Activated CD4-positive, CD25-positive, alpha-beta regulatory T cell treated with anti-CD3 and anti-CD28 coated beads, Interleukin-2, amount 50 U/mL, for 72 hours (primary cell): ENCODE data around the gene PFDN2.

Experiments used
- DNase-seq: peaks from one replicate; pipeline ENCODE4 v3.0.0; 2021

PFDN2 gene, protein sequence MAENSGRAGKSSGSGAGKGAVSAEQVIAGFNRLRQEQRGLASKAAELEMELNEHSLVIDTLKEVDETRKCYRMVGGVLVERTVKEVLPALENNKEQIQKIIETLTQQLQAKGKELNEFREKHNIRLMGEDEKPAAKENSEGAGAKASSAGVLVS

DNA sequence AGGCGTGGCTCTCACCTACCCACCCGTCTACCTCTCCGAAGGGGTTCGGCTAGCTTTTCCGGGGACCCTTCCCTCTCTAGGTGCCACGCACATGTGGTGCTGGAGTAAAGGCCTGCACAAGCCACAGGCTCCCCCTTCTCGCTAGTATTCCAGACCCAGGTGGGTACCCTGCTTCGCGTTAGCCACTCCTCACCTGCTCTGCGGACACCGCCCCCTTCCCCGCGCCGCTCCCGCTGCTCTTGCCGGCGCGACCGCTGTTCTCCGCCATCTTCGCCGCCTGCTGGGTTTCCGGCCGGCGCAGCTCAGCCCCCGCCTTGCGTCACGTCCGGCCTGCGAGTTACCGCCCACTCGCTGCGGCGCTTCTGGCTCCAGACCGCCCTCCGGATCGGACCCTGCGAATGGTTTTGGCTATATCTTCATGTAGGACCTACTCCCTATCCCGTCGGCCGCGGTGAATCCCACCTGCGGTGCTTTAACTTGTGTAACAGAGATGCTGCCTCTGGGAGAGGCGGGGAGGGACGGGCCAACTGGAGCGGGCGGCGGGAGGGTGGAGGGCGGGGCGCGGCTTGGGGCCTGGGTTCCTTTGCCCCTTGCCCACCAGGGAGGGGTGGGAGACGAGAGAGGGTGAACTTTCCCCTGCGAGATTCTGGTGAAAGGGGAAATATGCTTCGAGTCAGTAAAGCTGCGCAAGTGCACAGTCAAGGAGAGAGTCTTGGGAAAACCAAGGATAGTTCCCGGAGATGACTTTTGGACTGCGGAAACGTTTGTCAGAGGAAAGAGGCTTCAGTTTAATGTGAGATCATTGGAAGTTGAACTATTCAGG, at the start of gene PFDN2, which contains the start of gene NIT1:
PFDN2 (minus strand) TSS at position 279 of the 823 bp plus-strand sequence; CDS start at position 268, 11 bp downstream.
NIT1 (plus strand) TSS at position 347 of the 823 bp plus-strand sequence; CDS start at position 419, 72 bp downstream.
- DNase-seq = peak; percentile 87

DNA sequence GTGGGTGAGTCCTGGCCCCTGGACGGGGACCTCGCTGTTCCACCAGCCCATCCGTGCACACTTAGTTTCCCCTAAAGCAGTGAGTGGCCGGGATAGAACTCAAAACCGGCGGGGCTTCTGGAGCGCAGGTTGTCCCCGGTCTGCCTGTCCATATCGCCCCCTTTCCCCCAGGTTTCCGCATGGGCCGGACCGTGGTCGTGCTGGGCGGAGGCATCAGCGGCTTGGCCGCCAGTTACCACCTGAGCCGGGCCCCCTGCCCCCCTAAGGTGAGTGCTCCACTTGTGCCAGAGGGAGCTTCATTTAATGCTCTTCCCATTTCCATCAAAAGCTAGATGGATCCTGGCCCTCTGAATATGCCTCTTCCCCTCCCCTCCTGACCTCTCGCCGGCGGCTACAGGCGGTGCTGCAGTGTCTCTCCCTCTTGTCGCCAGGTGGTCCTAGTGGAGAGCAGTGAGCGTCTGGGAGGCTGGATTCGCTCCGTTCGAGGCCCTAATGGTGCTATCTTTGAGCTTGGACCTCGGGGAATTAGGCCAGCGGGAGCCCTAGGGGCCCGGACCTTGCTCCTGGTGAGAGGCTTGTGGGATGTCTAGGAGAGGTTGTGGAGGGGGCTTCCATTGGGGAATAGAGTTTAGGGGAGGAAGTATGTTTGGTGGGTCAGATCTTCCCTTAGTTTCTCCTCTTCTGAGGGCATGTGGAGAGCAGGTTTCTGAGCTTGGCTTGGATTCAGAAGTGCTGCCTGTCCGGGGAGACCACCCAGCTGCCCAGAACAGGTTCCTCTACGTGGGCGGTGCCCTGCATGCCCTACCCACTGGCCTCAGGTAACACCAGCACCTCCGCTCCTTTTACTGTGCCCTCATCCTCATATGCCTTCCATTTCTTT, 49.1 kb upstream of the PFDN2 start:
- DNase-seq = no peak

DNA sequence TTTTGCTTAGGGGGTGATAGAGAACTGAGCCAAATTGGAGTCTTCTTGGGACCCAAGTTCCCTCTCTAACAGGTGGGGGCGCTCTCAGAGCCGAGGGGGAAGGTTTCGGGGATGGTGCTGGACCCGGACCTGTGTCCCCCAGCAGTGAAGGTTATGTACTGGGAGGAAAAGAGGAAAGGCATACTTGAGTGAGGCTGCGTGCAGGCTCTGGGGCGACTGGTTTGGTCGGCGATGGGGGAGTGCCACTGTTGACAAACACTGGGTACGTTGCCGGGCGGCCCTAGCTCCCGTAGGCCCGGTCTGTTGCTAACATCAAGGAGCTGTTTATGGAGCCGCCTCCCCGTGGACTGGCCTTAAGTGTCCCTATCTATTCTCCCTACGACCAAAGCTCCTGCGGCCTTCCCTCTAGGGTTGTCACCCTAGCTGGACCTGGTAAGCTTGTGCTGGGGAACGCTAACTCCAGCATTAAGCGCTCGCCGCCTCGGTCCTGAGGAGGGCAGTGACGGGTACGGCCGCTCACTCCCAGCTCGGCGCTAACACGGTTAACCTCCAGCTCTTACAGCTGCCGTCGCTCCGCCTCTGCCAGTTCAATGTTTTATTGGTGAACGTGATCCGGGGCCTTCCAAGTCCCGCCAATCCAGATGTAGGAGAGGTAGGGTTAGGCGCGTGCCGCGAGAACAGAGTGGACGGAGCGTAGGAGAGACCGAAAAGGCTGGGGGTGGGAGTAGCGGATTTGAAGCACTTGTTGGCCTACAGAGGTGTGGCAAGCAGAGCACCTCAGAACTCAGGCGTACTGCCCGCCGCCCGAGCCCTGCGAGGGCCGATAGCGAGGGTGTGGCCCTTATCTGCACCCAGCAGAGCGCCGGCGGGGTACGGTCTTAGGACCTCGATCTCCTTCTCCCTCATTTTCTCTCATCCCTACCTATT, 48.2 kb upstream of the PFDN2 start, which contains the start of gene PPOX:
PPOX (plus strand) TSS at position 685 of the 927 bp plus-strand sequence. CDS start 422 bp downstream, outside the sequence.
- DNase-seq = peak; percentile 87

DNA sequence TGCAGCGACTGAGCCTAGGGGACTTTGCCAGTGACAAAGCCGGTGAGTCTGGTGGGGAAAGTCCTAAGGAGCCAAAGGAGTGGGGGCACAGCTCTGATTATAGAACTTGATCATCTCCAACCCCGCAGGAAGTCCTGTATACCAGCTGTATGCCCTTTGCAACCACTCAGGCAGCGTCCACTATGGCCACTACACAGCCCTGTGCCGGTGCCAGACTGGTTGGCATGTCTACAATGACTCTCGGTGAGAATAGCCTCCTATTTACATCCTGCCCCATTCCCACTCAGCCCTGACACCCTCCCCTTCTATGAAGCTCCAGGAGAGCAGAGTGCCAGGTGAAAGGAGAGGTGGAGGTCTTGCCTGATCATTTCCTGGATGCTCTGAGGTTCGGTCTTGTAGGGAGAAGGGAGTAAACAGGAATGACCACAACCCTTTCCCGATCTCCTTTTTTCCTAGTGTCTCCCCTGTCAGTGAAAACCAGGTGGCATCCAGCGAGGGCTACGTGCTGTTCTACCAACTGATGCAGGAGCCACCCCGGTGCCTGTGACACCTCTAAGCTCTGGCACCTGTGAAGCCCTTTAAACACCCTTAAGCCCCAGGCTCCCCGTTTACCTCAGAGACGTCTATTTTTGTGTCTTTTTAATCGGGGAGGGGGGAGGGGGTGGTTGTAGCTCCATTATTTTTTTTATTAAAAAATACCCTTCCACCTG, 47.2 kb upstream of the PFDN2 start:
- DNase-seq = no peak

DNA sequence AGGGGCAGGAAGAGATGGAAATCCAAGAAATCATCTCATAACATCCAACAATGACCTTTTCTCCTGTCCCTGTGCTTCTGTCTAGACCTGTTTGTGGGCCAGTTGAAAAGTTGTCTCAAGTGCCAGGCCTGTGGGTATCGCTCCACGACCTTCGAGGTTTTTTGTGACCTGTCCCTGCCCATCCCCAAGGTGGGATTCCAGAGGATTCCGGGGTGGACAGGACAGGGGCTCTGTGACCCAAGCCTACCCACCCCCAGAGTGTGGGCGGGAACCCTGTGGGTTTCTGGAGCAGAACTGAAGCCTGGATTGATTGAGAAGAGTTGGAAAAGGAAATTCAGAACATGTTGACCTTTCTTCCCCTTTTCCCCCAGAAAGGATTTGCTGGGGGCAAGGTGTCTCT, 46.0 kb upstream of the PFDN2 start:
- no peak for DNase-seq

DNA sequence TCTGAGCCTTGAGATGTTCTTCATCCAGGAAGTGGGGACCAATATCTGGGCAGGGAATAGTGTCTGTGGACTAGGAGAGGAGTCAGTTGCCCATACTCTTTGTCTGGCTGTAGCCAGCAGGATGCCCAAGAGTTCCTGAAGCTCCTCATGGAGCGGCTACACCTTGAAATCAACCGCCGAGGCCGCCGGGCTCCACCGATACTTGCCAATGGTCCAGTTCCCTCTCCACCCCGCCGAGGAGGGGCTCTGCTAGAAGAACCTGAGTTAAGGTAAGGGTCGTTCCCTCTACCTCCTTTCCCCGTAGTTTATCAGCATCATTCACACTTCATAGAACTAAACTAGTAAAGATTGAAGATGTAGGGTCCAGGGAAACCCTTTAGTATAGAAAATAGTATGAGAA, 45.0 kb upstream of the PFDN2 start:
- DNase-seq = no peak

DNA sequence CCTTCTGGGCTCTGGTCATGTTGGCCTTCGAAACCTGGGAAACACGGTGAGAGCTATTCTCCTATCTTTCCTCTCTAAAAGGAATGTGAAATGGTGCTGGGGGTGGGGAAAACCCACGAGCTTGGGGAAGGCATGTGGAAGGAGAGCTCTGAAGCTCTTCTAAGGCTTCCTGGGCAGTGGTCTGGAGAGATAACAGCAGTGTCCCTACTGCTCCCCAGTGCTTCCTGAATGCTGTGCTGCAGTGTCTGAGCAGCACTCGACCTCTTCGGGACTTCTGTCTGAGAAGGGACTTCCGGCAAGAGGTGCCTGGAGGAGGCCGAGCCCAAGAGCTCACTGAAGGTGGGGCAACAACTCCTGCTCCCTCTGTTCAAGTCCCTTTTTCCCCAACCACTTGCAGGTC, 44.2 kb upstream of the PFDN2 start:
- no peak for DNase-seq

DNA sequence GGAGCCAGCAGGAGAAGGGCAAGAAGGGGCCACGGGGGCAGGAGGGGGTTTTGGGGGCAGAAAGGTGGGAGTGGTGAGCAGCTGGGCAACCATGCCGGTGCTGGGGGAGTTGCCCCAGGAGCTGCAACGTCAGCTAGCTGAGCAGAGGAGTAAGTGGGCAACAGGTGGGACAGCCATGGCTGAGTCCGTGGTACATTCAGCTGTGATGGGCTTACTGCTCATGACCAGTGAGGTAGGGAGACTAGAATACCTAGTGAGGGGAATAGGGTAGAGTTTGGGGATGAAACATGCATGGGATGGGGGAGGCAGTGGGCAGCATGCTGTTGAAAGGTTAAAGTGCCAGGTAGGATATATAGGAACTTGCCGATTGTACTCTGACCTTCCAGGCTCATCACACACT, 43.8 kb upstream of the PFDN2 start:
- DNase-seq = no peak

DNA sequence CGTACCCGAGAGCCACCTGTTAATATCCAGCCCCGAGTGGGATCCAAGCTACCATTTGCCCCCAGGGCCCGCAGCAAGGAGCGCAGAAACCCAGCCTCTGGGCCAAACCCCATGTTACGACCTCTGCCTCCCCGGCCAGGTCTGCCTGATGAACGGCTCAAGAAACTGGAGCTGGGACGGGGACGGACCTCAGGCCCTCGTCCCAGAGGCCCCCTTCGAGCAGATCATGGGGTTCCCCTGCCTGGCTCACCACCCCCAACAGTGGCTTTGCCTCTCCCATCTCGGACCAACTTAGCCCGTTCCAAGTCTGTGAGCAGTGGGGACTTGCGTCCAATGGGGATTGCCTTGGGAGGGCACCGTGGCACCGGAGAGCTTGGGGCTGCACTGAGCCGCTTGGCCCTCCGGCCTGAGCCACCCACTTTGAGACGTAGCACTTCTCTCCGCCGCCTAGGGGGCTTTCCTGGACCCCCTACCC, 42.9 kb upstream of the PFDN2 start:
- DNase-seq = no peak

DNA sequence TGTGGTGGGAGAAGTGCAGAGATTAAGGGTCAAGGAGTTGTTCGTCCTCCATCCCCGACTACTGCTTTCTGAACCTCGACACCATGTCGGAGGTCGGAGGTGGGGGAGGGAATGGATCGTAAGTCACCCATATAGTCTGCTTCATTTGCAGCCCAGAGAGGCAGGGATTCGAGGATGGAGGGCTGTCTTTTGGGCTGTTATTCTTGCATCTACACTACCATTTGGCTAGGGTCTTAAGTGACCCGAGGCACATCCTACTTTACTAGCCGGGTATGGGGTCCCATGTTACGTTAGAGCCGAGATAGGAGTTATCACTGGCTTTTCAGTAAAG, 42.0 kb upstream of the PFDN2 start:
- DNase-seq = no peak

DNA sequence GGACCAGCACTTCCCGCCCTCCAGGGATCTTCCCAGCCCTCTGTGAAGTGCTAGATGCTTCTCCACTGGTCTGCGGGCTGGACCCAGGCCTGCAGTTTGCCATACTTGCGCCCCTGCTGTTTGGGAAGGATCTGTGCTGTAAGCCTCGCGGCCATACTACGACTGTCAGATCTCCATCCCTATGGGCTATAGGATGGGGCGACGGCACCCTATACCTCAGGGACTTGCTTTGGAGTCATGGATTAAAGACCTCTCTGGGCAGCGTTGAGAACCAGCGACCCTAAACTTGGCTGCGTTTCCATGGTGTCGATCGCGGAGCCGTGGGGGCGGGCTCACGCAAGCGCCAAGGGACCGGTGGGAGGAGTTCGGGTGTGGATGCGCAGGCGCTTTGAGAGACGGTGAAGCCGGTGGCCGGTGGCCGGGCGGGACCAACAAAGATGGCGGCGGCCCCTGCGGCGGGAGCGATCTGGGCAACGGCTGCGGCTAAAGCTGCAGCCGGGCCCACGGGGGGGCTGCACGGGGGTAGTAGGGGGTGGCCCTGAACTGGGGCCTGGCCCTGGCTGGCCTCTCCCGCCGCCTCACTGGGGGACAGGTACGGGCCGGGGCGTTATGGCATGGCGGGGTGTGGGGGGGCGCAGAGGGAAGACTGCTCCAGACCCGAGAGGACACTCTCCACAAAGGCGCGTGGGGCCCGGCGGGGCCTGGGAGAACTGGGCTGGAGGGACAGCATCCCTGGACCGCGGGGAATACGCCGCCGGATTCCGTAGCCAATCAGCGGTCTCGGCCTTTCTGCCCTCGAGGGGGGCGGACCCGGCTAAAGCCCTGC, 41.5 kb upstream of the PFDN2 start, which contains the start of gene USP21:
USP21 (plus strand) TSS at position 414 of the 826 bp plus-strand sequence. CDS start 1,141 bp downstream, outside the sequence.
- DNase-seq = peak; percentile 94

DNA sequence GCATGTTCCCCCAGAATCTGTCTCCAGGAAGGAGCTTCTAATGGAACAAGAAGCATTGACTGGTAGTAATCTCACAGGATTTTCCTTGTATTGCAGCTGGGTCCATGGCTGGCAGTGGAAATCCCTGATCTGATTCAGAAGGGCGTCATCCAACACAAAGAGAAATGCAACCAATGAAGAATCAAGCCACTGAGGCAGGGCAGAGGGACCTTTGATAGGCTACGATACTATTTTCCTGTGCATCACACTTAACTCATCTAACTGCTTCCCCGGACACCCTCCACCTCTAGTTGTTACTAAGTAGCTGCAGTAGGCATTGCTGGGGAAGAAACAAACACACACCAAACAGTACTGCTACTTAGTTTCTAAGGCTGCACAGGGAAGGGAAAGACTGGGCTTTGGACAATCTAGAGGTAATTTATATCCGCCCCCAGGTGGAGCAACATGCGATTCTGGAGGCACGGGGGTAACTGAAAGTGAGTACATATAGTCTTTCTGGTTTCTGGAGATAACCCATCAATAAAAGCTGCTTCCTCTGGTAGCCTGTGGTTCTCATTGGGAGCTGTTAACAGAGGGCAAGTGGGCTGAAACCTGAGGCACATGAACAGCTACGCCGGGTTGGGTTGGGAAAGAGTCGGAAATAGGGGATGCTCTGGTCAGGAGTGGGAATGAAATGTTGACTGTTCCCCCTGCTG, 40.6 kb upstream of the PFDN2 start:
- no peak for DNase-seq

DNA sequence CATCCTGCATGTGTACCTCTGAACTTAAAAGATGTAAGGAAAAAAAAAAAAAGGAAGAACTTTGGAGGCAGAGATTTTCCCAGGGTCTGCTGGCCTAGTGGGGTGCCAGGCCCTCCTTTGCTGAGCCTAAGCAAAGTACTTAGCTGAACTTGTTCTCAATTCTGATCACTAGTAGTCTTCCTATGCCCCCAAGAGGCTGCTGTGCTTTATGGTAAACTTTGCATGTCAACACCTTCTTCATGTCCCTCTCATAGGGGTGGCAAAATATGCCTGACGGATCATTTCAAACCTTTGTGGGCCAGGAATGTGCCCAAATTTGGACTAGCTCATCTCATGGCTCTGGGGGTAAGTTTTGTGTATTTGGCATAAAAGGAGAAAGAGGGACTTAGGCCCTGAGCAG, 40.0 kb upstream of the PFDN2 start:
- DNase-seq = no peak

DNA sequence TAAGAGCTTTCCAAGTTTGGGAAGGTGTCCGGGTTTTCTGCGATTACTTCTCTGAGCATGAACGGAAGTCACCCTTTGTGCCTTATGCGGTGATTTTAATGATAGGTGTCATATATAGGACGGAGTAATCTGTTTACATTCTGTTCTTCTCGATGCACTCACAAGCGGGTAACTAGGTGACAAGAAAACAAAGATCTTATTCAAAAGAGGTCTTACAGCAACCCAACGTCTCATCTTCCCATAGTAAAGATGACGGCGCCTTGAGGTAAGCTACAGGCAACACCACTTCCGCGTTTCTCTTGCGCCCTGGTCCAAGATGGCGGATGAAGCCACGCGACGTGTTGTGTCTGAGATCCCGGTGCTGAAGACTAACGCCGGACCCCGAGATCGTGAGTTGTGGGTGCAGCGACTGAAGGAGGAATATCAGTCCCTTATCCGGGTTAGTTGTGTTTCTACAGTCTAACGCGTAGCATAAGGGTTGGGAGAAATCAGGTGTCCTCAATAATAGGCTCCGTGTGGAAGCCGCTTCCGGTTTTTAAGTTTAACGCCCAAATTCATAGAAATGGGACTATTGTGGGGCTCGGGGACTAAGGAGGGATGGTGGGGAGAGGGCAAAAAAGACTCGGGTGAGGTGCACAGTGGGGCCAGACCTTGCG, 36.0 kb upstream of the PFDN2 start, which contains the start of gene UFC1:
UFC1 (plus strand) TSS at position 297 of the 656 bp plus-strand sequence; CDS start at position 317, 20 bp downstream.
- peak; percentile 80 for DNase-seq

DNA sequence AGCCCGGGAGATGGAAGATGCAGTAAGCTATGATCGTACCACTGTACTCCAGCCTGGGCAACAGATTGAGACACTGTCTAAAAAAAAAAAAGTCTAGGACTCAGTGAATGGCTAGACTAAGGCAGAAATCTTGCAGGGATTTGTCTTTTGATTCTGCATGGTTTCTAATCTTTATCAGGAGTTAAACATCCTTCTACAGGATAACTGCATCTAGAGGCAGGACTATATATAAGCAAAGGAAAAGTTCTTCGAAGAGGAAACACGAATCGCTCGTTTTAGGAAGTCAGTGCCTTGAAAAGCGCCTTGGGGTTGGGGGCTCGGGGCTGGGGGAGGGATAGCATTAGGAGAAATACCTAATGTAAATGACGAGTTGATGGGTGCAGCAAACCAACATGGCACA, 35.3 kb upstream of the PFDN2 start:
- no peak for DNase-seq

DNA sequence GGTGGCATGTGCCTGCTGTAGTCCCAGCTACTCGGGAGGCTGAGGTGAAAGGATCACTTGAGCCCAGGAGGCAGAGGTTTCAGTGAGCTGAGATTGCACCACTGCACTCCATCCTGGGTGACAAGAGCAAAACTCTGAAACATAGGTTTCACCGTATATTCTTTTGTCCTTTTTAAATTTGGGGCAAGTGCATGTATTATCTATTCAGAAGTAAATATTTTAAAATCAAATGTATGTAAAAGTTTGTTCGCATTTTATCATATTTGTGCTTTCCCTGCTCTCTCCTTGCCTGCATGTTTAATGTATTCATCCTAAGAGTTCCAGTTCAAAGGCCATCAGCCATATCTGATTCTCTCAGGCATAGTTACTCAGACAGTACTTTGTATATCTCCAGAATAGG, 28.0 kb upstream of the PFDN2 start:
- no peak for DNase-seq

DNA sequence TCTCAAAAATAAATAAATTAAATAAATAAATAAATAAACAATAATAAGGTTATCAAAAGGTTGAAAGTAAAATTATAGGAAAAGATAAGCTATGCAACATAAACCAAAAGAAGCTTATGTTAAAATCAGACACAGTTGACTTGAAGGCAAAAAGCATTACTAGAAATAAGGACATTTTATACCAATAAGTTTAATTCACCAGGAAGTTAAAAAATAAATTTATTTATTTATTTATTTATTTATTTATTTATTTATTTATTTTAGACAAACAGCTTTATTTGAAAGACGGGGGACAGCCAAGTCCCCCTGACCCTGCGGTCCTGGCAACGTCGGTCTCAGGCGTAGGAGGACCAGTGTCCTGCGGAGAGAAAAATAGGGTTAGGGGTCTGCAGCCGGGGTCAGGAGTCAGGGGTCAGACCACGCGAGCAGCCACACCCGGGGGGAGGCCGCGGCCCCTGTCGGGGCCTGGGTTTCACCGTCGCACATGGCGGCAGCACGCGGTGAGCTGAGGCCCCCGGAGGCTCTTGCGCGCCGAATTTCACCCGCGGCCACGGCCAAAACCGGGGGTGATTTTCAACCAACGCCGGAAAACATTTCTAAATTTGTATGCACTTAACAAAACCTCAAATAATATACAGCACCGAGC, 23.0 kb upstream of the PFDN2 start:
- DNase-seq = no peak

DNA sequence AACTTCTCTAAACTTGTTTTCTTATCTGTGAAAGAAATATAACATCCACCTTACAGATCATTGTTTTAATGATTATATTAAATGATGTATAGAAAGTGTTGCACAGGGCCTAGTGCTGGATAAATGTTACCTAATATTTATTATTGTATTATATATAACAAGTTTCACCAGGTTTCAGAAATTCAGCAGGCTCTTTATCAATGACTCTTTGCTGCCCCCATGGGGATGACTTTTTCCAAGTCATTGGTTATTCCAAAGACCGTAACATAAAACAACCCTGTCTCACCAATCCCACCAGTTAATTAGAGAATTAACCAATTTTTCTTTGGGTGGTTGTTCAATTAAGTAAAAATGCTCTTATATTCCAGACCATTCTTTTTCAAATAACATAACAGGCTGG, 21.9 kb upstream of the PFDN2 start:
- no peak for DNase-seq

DNA sequence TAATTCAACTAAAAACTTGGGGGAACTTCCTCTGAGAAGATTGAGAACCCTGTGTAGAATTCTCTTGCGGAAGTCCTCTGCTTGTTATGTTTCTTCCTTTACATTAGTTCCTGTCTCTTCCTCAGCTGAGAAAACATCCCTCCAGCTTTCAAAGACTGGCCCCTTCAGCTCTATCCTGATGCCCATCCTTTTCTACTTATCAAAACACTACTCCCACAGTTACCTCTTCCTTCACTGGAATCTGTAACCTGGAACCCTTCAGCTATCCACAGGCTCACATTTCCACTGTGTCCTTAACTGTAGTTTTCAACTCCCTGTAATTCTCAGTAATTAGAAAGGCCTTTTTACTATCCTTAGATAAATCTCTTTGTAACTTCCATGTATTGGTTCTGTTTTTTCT, 20.6 kb upstream of the PFDN2 start:
- DNase-seq = no peak
